Posterior cingulate gyrus (tissue), 11 donors: ENCODE data around the gene CPED1.

Source experiments
- DNase-seq, 10 donors: peaks; one replicate each; pipeline versions ENCODE4 v3.0.0 to v3.0.0-alpha.2; 2020 to 2021; ENCODE audit warnings: mixed read lengths in 3 of 10
- intact Hi-C: fragments of 100-400 bp; cut with DNase I; formaldehyde crosslinking; loops from one replicate; pipeline ENCODE4 v1.15.1; 2023

CPED1 gene

DNA sequence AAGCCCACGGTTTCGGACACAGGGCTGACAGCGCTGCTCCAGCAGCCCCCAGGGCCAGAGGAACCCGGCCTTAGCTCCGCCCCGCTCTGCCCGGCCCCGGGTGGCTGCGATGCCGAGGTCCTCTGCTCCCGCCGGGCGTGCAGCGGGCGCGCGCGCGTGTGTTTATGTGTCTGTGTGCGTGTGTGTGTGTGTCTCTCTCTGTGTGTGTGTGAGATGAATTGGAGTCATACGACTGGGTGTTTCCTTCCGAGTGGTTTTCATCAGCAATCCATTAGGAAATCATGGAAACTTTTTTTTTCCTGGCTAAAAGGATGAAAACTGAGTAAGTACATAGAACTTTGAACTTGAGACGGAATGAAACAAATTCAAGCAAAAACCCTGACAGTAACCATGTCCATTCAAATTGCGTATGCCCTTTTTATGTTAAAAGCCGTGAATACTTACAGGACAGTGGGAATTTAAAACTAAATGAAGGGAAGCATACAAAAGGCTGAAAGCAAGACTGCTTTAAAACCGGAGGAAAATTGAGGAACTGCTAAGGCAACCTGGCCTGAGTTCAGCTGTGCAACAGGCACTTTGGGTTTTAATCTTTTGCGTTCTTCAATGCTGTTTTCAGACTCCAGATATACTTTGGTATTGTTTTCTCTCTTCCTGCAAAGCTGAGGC, at the start of gene CPED1:
CPED1 (plus strand) TSS at position 121 of the 666 bp plus-strand sequence. CDS start 911 bp downstream, outside the sequence.
- intact Hi-C loops, result no loop called here
- DNase-seq, result peak; percentile 24 to 90 (median 50)

DNA sequence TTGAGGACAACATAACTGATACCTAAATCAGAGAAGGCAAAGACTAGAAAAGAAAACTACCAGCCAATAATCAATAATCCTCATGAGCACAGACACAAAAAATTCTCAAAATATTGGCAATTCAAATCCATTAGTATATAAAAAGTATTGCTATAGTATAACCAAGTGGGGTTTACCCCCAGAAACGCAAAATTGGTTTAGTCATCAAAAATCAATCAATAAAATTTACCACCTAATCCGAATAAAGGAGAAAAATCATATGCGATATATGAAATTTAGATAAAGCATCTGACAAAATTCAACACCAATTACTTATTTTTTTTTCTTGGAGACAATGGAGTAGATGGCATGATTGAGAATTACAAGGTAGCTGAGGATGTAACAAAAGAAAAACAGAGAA, 49.2 kb upstream of the CPED1 start:
- no peak for DNase-seq
- intact Hi-C loops, result no loop called here

DNA sequence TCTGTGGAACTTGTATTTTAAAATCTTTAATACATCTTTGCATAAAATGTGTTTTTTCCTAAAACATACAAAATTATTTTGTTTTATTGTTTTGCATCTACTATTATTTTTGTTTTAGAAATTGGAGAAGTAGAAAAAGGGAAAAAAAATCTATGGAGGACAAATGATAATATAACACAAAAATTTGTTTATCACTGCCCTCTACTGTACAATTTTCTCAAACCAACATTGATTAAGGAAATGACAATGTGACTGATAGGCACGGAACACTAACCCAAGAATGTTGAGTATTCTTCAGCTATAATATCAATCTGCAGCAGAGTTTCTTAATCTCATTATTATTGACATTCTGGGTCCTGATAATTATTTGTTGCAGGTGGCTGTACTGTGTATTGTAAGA, 47.4 kb upstream of the CPED1 start:
- DNase-seq, result no peak
- intact Hi-C loops, result loop anchor here (1.0 to 5.0 kb wide), 2 partner anchors 135 to 149 kb away; no protein-coding TSS in a partner anchor

DNA sequence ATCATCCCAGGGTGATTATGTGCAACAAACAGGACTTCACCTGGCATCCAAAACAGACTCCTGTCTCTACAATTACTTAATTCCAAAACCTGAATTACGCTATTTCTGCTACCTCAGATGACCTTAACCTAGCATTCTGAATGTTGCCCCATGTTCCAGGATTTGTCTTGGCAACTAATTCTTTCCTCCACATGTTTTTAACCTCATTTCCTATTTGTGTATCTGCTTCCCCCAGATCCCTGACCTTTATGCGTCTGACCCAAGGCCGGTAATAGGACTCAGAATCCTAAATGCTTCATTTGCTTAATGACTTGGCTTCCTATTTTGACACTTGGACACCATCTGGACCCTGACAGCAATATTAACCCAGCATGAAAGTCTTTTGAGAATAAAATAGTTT, 46.7 kb upstream of the CPED1 start:
- intact Hi-C loops, result loop anchor here (1.0 to 5.0 kb wide), 2 partner anchors 136 to 150 kb away; no protein-coding TSS in a partner anchor

DNA sequence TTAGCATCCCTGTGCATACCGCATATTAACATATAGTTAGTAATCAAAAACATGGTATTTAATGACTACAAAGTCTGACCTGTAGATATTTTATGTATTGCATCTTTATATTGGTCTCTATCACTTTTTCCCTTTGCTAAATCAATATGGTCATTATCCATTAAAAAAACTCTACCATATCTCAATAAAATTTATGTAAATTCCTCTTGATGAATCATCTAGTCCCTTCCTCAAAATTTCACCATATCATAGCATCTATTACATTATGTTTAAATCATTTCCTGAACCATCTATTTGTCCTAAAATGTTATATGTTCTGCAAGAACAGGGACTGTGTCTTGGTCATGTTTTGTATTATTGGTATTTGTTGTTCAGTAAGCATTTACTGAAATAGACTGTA, 45.6 kb upstream of the CPED1 start:
- intact Hi-C loops, result loop anchor here (5.0 kb wide), 1 partner anchor 151 kb away; no protein-coding TSS in a partner anchor
- no peak for DNase-seq

More for the DNA sequence above, 46.7 kb upstream of the CPED1 start:
- no peak for DNase-seq

DNA sequence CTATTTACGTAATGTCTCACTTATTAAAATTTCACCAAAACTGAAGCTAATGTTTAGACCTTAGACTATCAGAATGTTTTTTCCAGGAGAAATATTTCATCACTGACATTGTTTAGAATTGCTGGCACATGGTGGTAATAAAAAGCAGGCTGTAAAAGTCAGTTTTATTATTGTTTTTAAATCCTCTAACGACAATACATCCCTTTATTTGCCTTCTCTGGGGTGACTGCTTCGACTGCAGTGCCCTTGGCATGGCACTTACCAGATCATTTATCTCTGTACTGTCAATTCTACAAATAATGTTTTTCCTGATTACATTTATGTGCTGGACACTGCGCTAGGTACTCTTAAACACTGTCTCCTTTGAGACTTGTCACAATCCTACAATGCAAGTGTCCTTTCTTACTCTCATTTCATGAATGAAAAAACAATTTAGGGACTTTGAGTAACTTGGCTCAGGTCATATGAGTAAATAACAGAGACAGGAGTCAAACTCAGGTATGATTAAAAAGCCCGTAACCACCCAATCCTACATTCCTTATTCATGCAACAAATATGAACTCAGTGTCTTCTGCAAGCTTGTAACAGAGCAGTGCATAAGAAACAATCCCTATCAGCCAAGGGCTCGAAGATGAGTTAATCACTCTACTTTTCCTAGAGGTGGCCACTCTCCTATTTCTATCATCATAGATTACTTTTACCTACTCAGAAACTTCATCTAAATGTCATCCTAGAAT, 43.5 kb upstream of the CPED1 start:
- intact Hi-C loops, result loop anchor here (5.0 kb wide), 1 partner anchor 153 kb away; no protein-coding TSS in a partner anchor
- no peak for DNase-seq

DNA sequence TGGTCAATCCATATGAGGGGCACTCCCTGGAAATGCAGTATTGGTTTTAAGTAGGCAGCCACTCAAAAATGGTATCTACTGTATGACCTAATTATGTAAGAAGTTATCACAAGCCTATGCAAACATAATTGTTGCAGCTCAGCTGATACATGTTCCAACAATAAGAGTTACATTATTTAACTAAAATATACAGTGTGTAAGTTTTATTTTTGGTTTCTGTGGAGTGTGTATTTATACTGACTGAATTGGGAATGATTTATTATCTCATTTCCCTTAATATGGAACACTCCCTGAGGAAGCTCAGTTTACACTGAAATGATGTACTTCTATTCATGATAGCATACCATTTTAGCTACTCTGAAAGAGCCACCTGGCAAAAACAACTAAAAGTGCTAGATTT, 40.5 kb upstream of the CPED1 start:
- intact Hi-C loops, result no loop called here
- no peak for DNase-seq

DNA sequence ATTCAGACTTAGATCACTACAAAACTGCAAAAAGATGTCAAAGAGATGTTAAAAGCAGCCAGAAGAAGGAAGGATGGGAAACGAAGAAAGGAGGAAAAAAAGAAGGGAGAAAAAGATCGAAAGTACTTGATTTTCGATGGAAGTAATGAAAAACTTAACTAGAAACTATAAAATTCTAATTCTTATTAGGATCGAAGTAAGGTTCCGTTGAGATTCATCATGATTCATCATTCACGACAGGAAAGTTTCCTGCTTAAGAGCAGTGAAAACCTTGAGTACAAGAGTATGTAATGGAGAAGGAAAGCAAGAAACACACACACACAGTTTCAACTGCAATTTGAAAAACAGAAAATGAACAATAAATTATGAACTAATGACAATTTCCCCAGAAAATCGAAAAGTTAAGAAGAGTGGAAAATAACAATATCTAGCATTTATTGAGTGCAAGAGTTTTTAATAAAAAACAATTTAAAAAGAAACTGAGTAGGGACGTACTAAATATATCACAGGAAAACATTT, 39.1 kb upstream of the CPED1 start:
- intact Hi-C loops, result no loop called here
- DNase-seq, result no peak

DNA sequence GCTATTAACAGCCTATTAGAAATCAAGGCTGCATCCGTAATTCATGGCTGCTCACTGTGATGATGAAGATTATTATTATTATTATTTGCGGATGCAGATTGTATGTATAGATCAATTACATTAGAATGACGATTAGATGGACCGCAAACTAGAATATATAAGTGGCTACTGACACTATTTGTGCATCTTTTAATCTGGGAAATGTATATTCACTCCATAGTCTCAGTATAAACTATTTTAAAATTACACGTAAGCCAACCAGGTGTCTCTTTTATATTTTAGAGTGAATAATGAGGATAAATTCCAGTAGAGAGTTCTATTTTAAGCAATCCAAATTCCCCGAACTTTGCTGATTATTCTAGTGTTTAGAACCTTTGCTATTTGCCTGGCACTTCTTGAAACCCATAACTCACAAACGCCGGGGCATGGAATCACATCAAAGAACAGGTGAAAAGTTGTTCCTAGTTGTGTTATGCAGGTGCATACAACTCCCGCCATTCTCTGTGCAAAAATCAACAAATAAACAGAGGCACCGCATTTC, 38.4 kb upstream of the CPED1 start:
- no peak for DNase-seq
- intact Hi-C loops, result loop anchor here (5.0 kb wide), 1 partner anchor 93 kb away; the partner anchor contains the start of gene TSPAN12

DNA sequence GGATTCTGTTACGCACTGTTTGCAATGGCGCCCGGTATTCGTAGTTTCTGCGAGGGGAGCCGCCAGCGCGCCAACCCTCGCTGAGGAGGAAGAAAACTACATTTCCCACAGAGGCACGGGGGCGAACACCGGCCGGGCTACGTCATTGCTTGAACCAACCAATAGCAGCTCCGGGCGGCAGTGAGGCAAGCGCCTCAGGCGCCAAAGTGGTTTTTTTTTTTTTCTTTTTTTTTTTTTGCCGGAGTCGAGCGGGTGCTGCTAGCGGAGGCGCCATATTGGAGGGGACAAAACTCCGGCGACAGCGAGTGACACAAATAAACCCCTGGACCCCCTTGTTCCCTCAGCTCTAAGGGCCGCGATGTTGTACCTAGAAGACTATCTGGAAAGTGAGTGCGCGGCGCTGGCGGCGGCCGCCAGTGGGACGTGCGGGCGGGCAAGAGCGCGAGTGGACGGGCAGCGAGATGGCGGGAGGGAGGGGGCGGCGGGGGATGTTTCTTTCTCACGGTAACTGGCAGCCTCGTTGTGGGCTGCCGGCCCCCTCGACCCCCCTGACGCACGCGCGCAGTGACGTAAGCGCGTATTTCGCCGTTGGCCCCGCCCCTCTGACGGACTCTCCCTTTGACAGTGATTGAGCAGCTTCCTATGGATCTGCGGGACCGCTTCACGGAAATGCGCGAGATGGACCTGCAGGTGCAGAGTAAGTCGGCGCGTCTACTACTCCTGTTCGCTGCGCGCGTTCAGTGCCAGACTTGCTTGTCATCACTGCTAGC, 37.8 kb upstream of the CPED1 start, which contains the start of gene ING3:
ING3 (plus strand) TSS at position 239 of the 770 bp plus-strand sequence; CDS start at position 359, 120 bp downstream.
- DNase-seq, result peak; percentile 96 to 100 (median 97)
- intact Hi-C loops, result loop anchor here (5.0 kb wide), 1 partner anchor 93 kb away; the partner anchor contains the start of gene TSPAN12

DNA sequence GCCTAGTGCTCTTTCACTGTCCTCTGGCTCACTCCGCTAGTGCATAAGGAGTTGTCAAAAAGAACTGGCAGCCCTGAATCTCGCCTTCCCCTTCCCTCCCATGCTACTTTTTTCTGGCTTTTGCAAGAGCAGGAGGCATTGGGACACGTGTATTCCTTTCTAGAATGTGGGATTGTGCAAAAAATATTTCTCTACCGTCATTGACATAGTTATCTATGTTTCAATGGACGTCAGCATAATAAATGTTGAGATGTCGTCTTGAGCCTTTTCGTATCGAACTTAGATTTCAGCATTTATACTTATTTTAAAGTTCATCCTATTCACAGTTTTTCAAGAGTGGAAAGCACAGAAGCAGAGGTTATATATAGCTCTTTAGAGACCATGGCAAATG, 37.2 kb upstream of the CPED1 start:
- DNase-seq, result no peak
- intact Hi-C loops, result loop anchor here (5.0 kb wide), 1 partner anchor 94 kb away; the partner anchor contains the start of gene TSPAN12

DNA sequence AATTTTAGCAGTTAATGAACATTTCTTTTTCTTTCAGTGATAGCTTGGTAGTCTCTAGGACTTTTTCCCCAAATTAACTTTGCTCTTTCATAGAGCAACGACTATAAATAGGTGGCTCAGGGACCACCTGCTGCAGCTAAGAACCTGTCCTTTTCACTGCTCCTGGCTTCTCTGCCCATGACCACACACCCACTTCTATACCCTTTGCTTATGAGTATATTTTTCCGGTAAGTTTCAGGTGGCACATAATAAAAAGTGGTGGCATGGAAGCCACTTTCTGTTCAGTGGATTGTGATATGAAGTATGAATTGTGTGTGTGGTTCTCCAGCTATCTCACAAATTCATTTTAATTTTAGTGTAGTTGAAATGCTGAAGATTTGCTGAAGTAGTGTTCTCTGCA, 36.7 kb upstream of the CPED1 start:
- DNase-seq, result no peak

DNA sequence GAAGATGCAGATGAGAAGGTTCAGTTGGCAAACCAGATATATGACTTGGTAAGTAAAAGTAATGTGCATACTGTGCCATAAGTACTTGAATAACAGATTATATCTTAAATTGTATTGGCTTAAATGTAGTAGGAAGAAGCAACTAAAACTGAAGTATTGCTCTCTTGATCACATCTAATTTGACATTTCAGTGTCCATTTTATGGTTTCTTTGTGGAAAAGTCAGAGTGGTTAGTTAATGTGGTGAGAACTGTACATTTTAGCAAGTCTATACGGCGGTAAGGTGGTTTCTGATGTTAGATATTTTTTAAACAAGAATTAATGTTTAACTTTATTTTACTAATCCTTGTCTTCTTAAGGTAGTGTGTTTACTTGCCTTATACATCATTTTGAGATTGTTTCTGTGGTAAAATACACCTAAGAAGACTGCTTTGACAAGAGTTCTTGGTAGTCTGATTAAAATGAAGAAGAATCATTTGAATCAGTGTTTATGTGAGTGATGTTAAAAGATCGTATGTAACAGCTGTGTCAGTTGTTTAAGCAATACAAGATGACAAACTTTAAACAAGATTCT, 32.8 kb upstream of the CPED1 start:
- intact Hi-C loops, result no loop called here
- DNase-seq, result no peak

More for the DNA sequence above, 36.7 kb upstream of the CPED1 start:
- intact Hi-C loops, result loop anchor here (5.0 kb wide), 1 partner anchor 95 kb away; the partner anchor contains the start of gene TSPAN12

DNA sequence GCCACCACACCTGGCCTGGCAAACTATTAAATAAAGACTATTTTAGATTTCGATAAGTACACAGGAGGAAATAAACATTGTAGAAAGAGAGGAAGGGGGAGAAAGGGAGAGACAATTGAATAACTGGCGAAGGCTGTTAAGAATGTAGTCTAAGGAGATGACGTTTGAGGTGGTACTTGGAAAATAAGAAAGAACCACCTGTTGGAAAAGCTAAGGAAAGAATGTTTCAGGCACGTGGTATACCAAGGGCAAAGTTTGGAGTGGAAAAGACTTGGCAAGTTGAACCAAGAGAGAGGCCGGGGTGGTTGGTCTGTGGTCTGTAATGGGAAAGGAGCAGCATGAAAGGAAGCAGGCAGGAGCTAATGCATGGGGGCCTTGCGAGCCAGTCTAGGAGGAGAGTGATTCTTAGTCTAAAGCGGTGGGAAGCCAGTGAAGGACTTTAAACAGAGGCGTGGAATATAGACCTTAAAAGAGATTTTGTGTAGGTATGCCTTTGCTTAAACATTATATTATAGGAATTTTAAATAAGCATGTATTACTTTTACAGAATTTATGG, 28.5 kb upstream of the CPED1 start:
- peak in 1 of 10 donors; percentile 36 for DNase-seq
- intact Hi-C loops, result no loop called here

DNA sequence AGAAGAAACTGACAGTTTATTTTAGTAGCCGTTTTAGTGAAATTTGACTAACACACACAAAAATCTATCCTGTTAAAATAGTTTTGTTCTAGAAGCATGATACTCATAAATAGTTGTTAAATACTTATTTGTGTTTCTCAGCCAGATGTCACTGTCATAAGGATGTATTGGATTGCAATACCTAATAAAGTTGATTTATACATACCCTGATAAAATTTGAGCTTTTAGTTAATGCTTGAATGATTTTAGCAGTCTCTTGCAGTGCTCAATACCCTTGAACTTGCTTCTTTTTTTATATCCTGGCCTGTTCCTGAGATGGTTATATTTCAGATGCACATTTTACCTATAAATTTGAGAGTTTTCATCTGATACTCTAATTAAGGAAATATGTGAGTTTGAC, 27.8 kb upstream of the CPED1 start:
- no peak for DNase-seq
- intact Hi-C loops, result no loop called here

DNA sequence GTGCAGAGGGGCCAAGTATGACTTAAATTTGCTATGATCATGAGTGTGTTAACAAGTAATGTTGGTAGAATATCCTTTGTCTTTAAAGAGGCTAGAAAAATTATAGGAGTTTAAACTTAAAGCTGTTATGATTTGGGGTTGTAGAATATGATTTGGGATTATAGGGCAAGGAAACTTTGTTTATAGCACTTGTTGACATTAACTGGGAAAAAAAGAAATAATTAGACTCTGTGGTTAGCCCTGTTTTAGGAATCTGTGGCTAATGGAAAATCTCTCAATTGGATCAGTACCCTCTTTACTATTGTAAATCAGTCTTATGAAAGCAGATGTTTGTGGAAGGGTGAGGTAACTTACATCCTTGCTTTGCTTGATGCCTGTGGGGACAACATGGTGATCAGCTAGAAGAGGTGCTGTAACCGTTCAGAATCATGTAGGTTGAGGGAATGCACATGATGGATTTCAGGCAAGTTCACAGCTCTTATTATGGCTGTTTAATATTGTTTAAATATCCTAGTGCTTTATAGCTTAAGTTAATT, 26.8 kb upstream of the CPED1 start:
- no peak for DNase-seq
- intact Hi-C loops, result no loop called here

DNA sequence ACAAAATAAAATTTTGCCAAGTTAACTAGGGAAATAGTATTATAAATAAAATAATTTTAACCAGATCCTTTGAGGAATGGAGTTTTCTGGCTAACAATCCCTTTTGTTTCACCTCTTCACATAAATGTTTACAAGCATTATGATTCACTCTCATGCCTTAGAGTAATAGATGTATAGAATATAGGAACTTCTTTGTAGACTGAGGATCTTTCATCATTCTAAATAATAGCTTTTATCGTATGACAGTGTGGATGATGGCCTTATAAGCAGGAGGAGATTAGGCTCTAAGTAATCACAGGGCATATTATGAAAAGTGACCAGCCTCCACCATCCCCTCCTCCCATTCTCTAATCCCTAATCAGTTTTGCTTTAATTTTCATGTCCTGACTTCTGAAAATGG, 24.4 kb upstream of the CPED1 start:
- DNase-seq, result no peak
- intact Hi-C loops, result no loop called here

DNA sequence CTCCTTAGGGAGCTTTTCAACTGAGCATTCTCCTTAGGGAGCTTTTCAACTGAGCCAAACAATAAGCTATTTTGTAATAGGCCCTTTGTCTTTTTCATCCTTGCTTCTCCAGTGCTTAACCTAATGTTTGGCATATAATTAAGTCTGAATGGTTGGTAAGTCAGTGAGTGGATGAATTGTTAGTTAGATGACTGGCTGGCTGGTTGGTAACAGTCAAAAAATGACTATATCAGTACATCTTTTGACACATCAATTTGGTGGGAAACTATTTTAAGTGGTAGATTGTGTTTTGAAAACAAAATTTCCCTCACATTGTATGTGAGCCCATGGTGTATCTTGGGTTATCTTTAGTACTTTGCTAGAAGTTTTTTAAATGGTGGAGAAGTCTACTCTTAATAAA, 21.6 kb upstream of the CPED1 start:
- intact Hi-C loops, result no loop called here
- no peak for DNase-seq

DNA sequence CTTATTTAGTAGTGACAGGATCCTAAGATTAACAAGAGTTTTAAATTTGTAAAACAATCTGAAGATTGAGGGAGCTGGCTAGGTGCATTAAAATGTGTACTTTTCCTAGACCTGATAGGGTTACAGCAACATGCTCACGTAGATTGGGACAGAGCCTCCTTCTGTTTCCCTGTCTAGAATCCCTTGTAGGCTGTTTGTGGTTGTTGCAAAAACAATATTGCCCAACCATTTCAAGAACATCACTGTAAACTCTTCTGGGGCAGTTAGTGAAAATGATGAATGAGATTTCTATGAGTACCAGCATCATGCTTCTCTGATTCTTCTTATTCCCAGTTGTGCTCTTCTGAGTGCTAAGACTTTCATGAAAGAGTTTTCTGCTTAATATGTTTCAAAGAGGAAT, 14.7 kb upstream of the CPED1 start:
- DNase-seq, result no peak
- intact Hi-C loops, result no loop called here
